H9 (cell line): ENCODE data around the gene RNF31. TPM values are rescaled to one million over a fixed set of nuclear protein-coding genes. Genes with fewer than 3 reads are reported as not detected.

Experiments used
- DNase-seq: peaks from one replicate; pipeline ENCODE4 v3.0.0-alpha.2; 2017
- H2AFZ ChIP-seq: one replicate; pipeline ENCODE4 v1.6.1; 2013; ENCODE audit warnings: mild to moderate bottlenecking, low read length, control low read depth, moderate library complexity
- H2AK5ac ChIP-seq: 2 replicates; pipeline ENCODE4 v1.6.1; 2013; ENCODE audit warnings: low read length, control low read depth, mixed read lengths; ENCODE audit not compliant: insufficient read length
- H2BK120ac ChIP-seq: one replicate; pipeline ENCODE4 v1.6.1; 2013; ENCODE audit warnings: low read depth, mild to moderate bottlenecking, low read length, control low read depth, inconsistent platforms; ENCODE audit not compliant: poor library complexity, severe bottlenecking
- H2BK12ac ChIP-seq: 2 replicates; pipeline ENCODE4 v1.6.1; 2013; ENCODE audit warnings: low read length, control low read depth, mixed read lengths, low read depth; ENCODE audit not compliant: insufficient read length
- H2BK15ac ChIP-seq: 2 replicates; pipeline ENCODE4 v1.6.1; 2013; ENCODE audit warnings: low read depth, low read length, control low read depth
- H2BK20ac ChIP-seq: one replicate; pipeline ENCODE4 v1.6.1; 2013; ENCODE audit warnings: low read depth, mild to moderate bottlenecking, low read length, control low read depth, inconsistent platforms; ENCODE audit not compliant: poor library complexity, severe bottlenecking
- H2BK5ac ChIP-seq: 2 replicates; pipeline ENCODE4 v1.6.1; 2013; ENCODE audit warnings: low read length, control low read depth, mixed read lengths; ENCODE audit not compliant: insufficient read length
- H3K14ac ChIP-seq: 2 replicates; pipeline ENCODE4 v1.6.1; 2013; ENCODE audit warnings: low read length, control low read depth; ENCODE audit not compliant: insufficient read depth
- H3K18ac ChIP-seq: 2 replicates; pipeline ENCODE4 v1.6.1; 2013; ENCODE audit warnings: low read depth, mild to moderate bottlenecking, mixed read lengths, low read length, control low read depth; ENCODE audit not compliant: insufficient read length
- H3K23ac ChIP-seq: 2 replicates; pipeline ENCODE4 v1.6.1; 2013; ENCODE audit warnings: low read length, control low read depth, mixed read lengths, low read depth; ENCODE audit not compliant: insufficient read length
- H3K23me2 ChIP-seq: 2 replicates; pipeline ENCODE4 v1.6.1; 2013; ENCODE audit warnings: low read depth, mild to moderate bottlenecking, mixed read lengths, low read length, control low read depth; ENCODE audit not compliant: insufficient read length, poor library complexity, severe bottlenecking
- H3K27ac ChIP-seq: 2 replicates; pipeline ENCODE4 v1.5.1; 2013; ENCODE audit warnings: low read length, control low read depth, mixed read lengths, low read depth; ENCODE audit not compliant: insufficient read length
- H3K27me3 ChIP-seq: 2 replicates; pipeline ENCODE4 v1.6.1; 2013; ENCODE audit warnings: low read length, control low read depth, inconsistent platforms; ENCODE audit not compliant: insufficient read depth
- H3K4ac ChIP-seq: 2 replicates; pipeline ENCODE4 v1.6.1; 2013; ENCODE audit warnings: low read depth, mild to moderate bottlenecking, control low read depth, inconsistent platforms, low read length, moderate library complexity
- H3K4me1 ChIP-seq: 2 replicates; pipeline ENCODE4 v1.6.1; 2013; ENCODE audit warnings: low read length, control low read depth, inconsistent platforms; ENCODE audit not compliant: insufficient read depth
- H3K4me2 ChIP-seq: 2 replicates; pipeline ENCODE4 v1.6.1; 2013; ENCODE audit warnings: low read length, control low read depth, mixed read lengths; ENCODE audit not compliant: insufficient read length, insufficient read depth
- H3K56ac ChIP-seq: 2 replicates; pipeline ENCODE4 v1.6.1; 2013; ENCODE audit warnings: low read depth, mild to moderate bottlenecking, mixed read lengths, low read length, control low read depth; ENCODE audit not compliant: insufficient read length
- H3K79me1 ChIP-seq: 2 replicates; pipeline ENCODE4 v1.6.1; 2013; ENCODE audit warnings: low read depth, mild to moderate bottlenecking, moderate library complexity, low read length, control low read depth, inconsistent platforms; ENCODE audit not compliant: insufficient read depth, poor library complexity, severe bottlenecking
- H3K79me2 ChIP-seq: 2 replicates; pipeline ENCODE4 v1.6.1; 2013; ENCODE audit warnings: low read length, control low read depth, inconsistent platforms; ENCODE audit not compliant: insufficient read depth
- H3K9ac ChIP-seq: 2 replicates; pipeline ENCODE4 v1.6.1; 2013; ENCODE audit warnings: low read length, control low read depth, mixed read lengths; ENCODE audit not compliant: insufficient read length; ENCODE audit errors: extremely low read depth
- H3K9me3 ChIP-seq: one replicate; pipeline ENCODE4 v1.6.1; 2013; ENCODE audit warnings: low read depth, low read length, inconsistent platforms; ENCODE audit not compliant: control insufficient read depth
- H3T11ph ChIP-seq: one replicate; pipeline ENCODE4 v1.6.1; 2013; ENCODE audit warnings: mild to moderate bottlenecking, low read length, control low read depth, inconsistent platforms
- H4K20me1 ChIP-seq: one replicate; pipeline ENCODE4 v1.6.1; 2013; ENCODE audit not compliant: control insufficient read depth, insufficient read length, insufficient read depth
- H4K5ac ChIP-seq: 2 replicates; pipeline ENCODE4 v1.6.1; 2013; ENCODE audit warnings: low read depth, mild to moderate bottlenecking, mixed read lengths, low read length, control low read depth; ENCODE audit not compliant: insufficient read length
- H4K8ac ChIP-seq: replicated peaks from 2 replicates; pipeline ENCODE4 v1.6.1; 2013; ENCODE audit warnings: low read length, control low read depth, mixed read lengths, low read depth; ENCODE audit not compliant: insufficient read length
- H4K91ac ChIP-seq: 2 replicates; pipeline ENCODE4 v1.6.1; 2013; ENCODE audit warnings: low read depth, mild to moderate bottlenecking, moderate library complexity, mixed read lengths, low read length, control low read depth; ENCODE audit not compliant: insufficient read length
- H3K27ac Mint-ChIP-seq, 3 experiments: 2 replicates in 2 of 3; 3 replicates in 1 of 3; pipeline ENCODE4 v1.8.0; 2020 to 2021; ENCODE audit warnings: mixed read lengths in 3 of 3, mild to moderate bottlenecking in 1 of 3, moderate library complexity in 1 of 3
- H3K27me3 Mint-ChIP-seq: 2 replicates; pipeline ENCODE4 v1.8.0; 2021; ENCODE audit warnings: low read depth, mild to moderate bottlenecking, moderate library complexity, mixed read lengths
- H3K36me3 Mint-ChIP-seq, 3 experiments: 2 replicates in 2 of 3; 3 replicates in 1 of 3; pipeline ENCODE4 v1.8.0; 2020 to 2021; ENCODE audit warnings: low read depth in 3 of 3, mixed read lengths in 3 of 3; ENCODE audit not compliant: insufficient read depth in 1 of 3
- H3K4me1 Mint-ChIP-seq, 2 experiments: 2 replicates each; pipeline ENCODE4 v1.8.0; 2020; ENCODE audit warnings: mixed read lengths in 2 of 2
- H3K4me3 Mint-ChIP-seq, 2 experiments: 2 replicates in 1 of 2; 3 replicates in 1 of 2; pipeline ENCODE4 v1.8.0; 2020 to 2021; ENCODE audit warnings: mild to moderate bottlenecking in 2 of 2, mixed read lengths in 2 of 2, moderate library complexity in 1 of 2
- H3K9me3 Mint-ChIP-seq, 2 experiments: 2 replicates in 1 of 2; 3 replicates in 1 of 2; pipeline ENCODE4 v1.8.0; 2020; ENCODE audit warnings: mild to moderate bottlenecking in 2 of 2, mixed read lengths in 2 of 2, moderate library complexity in 1 of 2
- CTCF ChIP-seq: fragments of 200-600 bp; sonication (generic); conservative IDR thresholded peaks from 3 replicates; pipeline ENCODE4 v1.8.0; 2021; ENCODE audit warnings: antibody characterized with exemption, mild to moderate bottlenecking
- WGBS: extraction: QIAGEN DNeasy Blood & Tissue Kit; methylation state at CpG from one replicate; pipeline ENCODE4 v1.1.7; 2013; ENCODE audit warnings: missing lambda C conversion rate, low lambda C conversion rate, mixed read lengths; ENCODE audit not compliant: insufficient read length; ENCODE audit errors: extremely low coverage; 5-methylcytosine and 5-hydroxymethylcytosine counted together
- total RNA-seq: library from RNA; stranded (reverse); gene quantifications from 2 replicates; pipeline ENCODE4 v1.2.1, GENCODE V29; 2021

Gene RNF31
- total RNA-seq, 1 experiment from 2014 or later: 87.3 TPM

GRCh38 chr14:24130717-24131548 is 16.4 kb upstream of the RNF31 start:
- no peak overlapping the region for H2BK15ac ChIP-seq
- WGBS: no CpG with 5 or more reads among the region's 7 CpGs
- H3K9me3 ChIP-seq: no peaks in the 10 kb centered on the region
- H3K79me1 ChIP-seq: no peaks in the 10 kb centered on the region
- H4K8ac ChIP-seq: no peak overlapping the region
- TF ChIP-seq CTCF: no peak
- no peak overlapping the region for H3K14ac ChIP-seq
- H3K18ac ChIP-seq: no peak overlapping the region
- no peak overlapping the region for H2BK5ac ChIP-seq
- H2BK12ac ChIP-seq: no peak overlapping the region
- no peak overlapping the region for H2AFZ ChIP-seq
- no peak overlapping the region for H3K27ac ChIP-seq
- Mint-ChIP-seq H3K27me3 (no peaks in the 10 kb centered on the region), H3K4me1 (peaks cover 6 to 7% of the 10 kb centered on the region in 2 experiments; a peak in 3 of 4 replicates), H3K9me3 (0 out of 5 replicates have a peak, but pooled peaks cover 0 to 2% of the 10 kb centered on the region in 2 experiments), H3K27ac (peak overlapping the region in 2 of 3 experiments; percentile 31 to 48; a peak in 2 of 7 replicates), H3K36me3 (no peaks in the 10 kb centered on the region; a peak in 1 of 7 replicates), H3K4me3 (no peak overlapping the region)
- H4K5ac ChIP-seq: no peak overlapping the region
- H3K27me3 ChIP-seq: no peaks in the 10 kb centered on the region
- no peak overlapping the region for H2BK120ac ChIP-seq
- H3K56ac ChIP-seq: no peak overlapping the region
- no peak overlapping the region for H3K23ac ChIP-seq
- peaks cover 5% of the 10 kb centered on the region for H3K23me2 ChIP-seq
- H4K20me1 ChIP-seq: no peaks in the 10 kb centered on the region
- DNase-seq: no peak
- no peak overlapping the region for H2BK20ac ChIP-seq
- H2AK5ac ChIP-seq: no peak overlapping the region
- no peak overlapping the region for H3K4ac ChIP-seq
- no peaks in the 10 kb centered on the region for H3K79me2 ChIP-seq
- no peak overlapping the region for H3K4me2 ChIP-seq
- H4K91ac ChIP-seq: no peak overlapping the region
- no peaks in the 10 kb centered on the region for H3K4me1 ChIP-seq
- H3K9ac ChIP-seq: no peak overlapping the region
- no peak overlapping the region for H3T11ph ChIP-seq
